ENCODE measurements around the gene USP15. TPM values are rescaled to one million over a fixed set of nuclear protein-coding genes. Genes with fewer than 3 reads are reported as not detected.

The USP15 gene
- total RNA-seq, 1 experiment from 2014 or later = 35.3 TPM

DNA sequence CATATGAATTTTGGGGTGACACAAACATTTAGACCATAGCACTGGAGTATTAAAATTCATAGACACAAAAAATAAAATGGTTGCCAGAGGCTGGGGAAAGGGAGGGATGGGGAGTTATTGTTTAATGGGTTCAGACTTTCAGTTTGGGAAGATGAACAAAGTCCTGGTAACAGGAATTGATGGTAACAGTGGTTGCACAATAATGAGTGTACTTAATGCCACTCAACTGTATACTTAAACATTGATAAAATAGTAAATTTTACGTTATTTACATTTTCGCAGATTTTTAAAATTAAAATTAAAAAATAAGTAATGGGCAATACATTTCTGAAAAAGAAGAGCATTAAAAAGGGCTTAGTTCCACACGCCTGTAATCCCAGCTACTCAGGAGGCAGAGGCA is 35.6 kb upstream of the USP15 start:
- no CpG with 5 or more reads among the region's 3 CpGs for WGBS (ENCODE audit: extremely low coverage, insufficient read length, low lambda C conversion rate)

More for the DNA sequence above, 35.6 kb upstream of the USP15 start:
- no peaks in the 10 kb centered on the region for H3K23me2 ChIP-seq (ENCODE audit: insufficient read length, low read depth, low read length, poor library complexity, severe bottlenecking)
- Mint-ChIP-seq H3K4me3 (no peak overlapping the region), H3K36me3 (ENCODE audit: insufficient read depth in 1 of 3, low read depth in 3 of 3) (no peaks in the 10 kb centered on the region), H3K27me3 (ENCODE audit: low read depth) (no peaks in the 10 kb centered on the region), H3K9me3 (no peaks in the 10 kb centered on the region), H3K27ac (no peak overlapping the region), H3K4me1 (no peaks in the 10 kb centered on the region)
- no peak overlapping the region for H2BK20ac ChIP-seq (ENCODE audit: low read depth, low read length, poor library complexity, severe bottlenecking)
- no peak overlapping the region for H3K27ac ChIP-seq (ENCODE audit: insufficient read length, low read depth, low read length)
- no peak overlapping the region for H3K4ac ChIP-seq (ENCODE audit: low read depth, low read length)
- no peaks in the 10 kb centered on the region for H4K20me1 ChIP-seq (ENCODE audit: control insufficient read depth, insufficient read depth, insufficient read length)
- H2BK12ac ChIP-seq (ENCODE audit: insufficient read length, low read depth, low read length) = no peak overlapping the region
- no peaks in the 10 kb centered on the region for H3K4me1 ChIP-seq (ENCODE audit: insufficient read depth, low read length)
- H4K8ac ChIP-seq (replicated peaks; ENCODE audit: insufficient read length, low read depth, low read length) = no peak overlapping the region
- H3K9me3 ChIP-seq (ENCODE audit: control insufficient read depth, low read depth, low read length) = no peaks in the 10 kb centered on the region
- no peaks in the 10 kb centered on the region for H3K79me2 ChIP-seq (ENCODE audit: insufficient read depth, low read length)
- H3K9ac ChIP-seq (ENCODE audit: extremely low read depth, insufficient read length, low read length) = no peak overlapping the region
- H4K91ac ChIP-seq (ENCODE audit: insufficient read length, low read depth, low read length) = no peak overlapping the region
- H2AK5ac ChIP-seq (ENCODE audit: insufficient read length, low read length) = no peak overlapping the region
- H2BK120ac ChIP-seq (ENCODE audit: low read depth, low read length, poor library complexity, severe bottlenecking) = no peak overlapping the region
- H3K4me2 ChIP-seq (ENCODE audit: insufficient read depth, insufficient read length, low read length) = no peak overlapping the region
- H2AFZ ChIP-seq (ENCODE audit: low read length) = no peak overlapping the region
- H3T11ph ChIP-seq (ENCODE audit: low read length) = no peak overlapping the region
- no peak overlapping the region for H2BK15ac ChIP-seq (ENCODE audit: low read depth, low read length)
- DNase-seq = no peak
- TF ChIP-seq, protein P1, sequence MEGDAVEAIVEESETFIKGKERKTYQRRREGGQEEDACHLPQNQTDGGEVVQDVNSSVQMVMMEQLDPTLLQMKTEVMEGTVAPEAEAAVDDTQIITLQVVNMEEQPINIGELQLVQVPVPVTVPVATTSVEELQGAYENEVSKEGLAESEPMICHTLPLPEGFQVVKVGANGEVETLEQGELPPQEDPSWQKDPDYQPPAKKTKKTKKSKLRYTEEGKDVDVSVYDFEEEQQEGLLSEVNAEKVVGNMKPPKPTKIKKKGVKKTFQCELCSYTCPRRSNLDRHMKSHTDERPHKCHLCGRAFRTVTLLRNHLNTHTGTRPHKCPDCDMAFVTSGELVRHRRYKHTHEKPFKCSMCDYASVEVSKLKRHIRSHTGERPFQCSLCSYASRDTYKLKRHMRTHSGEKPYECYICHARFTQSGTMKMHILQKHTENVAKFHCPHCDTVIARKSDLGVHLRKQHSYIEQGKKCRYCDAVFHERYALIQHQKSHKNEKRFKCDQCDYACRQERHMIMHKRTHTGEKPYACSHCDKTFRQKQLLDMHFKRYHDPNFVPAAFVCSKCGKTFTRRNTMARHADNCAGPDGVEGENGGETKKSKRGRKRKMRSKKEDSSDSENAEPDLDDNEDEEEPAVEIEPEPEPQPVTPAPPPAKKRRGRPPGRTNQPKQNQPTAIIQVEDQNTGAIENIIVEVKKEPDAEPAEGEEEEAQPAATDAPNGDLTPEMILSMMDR (conservative IDR thresholded peaks at IDR 0.05) = no peak
- H3K23ac ChIP-seq (ENCODE audit: insufficient read length, low read depth, low read length) = no peak overlapping the region
- H3K56ac ChIP-seq (ENCODE audit: insufficient read length, low read depth, low read length) = no peak overlapping the region
- H3K18ac ChIP-seq (ENCODE audit: insufficient read length, low read depth, low read length) = no peak overlapping the region
- no peak overlapping the region for H4K5ac ChIP-seq (ENCODE audit: insufficient read length, low read depth, low read length)
- no peaks in the 10 kb centered on the region for H3K27me3 ChIP-seq (ENCODE audit: insufficient read depth, low read length)
- no peak overlapping the region for H2BK5ac ChIP-seq (ENCODE audit: insufficient read length, low read length)
- no peaks in the 10 kb centered on the region for H3K79me1 ChIP-seq (ENCODE audit: insufficient read depth, low read depth, low read length, poor library complexity, severe bottlenecking)
- H3K14ac ChIP-seq (ENCODE audit: insufficient read depth, low read length) = no peak overlapping the region
